CD4-positive, alpha-beta T cell treated with Interleukin-2 at 100 ng/mL for 4 hours (primary cell): Measurements from ENCODE around the gene BORCS5.

Experiments
- DNase-seq: peaks from one replicate; pipeline ENCODE4 v3.0.0-alpha.2; 2020; ENCODE audit warnings: low spot score

Gene BORCS5

DNA sequence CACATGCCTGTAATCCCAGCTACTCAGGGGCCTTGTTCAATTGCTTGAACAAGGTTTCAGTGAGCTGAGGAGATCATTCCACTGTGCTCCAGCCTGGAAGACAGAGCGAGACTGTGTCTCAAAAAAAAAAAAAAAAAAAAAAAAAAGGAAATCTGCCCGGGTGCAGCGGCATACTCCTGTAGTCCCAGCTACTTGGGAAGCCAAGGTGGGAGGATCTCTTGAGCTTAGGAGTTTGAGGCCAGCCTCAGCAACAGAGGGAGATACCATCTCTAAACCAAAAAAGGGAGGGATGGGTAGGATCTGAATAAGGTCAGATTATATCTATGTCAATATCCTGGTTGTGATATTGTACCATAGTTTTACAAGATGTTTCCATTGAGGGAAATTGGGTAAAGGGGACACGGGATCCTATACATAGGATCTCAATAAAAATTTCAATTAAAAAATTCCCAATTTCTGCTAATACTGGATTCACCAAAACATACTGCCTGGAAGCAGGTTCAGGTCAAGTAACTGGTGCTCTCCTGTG is 76.4 kb downstream of the BORCS5 start:
- no peak for DNase-seq

GRCh38 chr12:12436831-12437345 is 80.0 kb downstream of the BORCS5 start:
- DNase-seq, result no peak

DNA sequence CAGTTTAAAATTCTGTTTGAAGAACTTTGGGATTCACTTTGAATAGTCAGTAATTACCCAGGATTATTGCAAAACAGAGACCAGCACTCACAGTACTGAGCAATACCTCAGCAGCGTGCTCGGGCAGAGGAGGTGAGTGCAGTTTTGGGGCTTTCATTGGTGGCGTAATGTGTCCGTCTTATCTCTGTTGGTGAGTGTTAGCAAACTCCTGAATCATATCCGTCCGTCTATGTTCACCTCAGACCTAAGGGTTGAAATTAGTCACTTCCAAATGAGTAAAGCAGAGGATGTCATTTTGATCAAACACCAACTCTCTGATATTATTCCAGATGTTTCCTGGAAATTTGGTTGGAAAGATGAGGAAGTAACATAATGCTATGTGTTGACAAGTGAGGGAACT is 82.8 kb downstream of the BORCS5 start:
- peak; percentile 79 for DNase-seq

DNA sequence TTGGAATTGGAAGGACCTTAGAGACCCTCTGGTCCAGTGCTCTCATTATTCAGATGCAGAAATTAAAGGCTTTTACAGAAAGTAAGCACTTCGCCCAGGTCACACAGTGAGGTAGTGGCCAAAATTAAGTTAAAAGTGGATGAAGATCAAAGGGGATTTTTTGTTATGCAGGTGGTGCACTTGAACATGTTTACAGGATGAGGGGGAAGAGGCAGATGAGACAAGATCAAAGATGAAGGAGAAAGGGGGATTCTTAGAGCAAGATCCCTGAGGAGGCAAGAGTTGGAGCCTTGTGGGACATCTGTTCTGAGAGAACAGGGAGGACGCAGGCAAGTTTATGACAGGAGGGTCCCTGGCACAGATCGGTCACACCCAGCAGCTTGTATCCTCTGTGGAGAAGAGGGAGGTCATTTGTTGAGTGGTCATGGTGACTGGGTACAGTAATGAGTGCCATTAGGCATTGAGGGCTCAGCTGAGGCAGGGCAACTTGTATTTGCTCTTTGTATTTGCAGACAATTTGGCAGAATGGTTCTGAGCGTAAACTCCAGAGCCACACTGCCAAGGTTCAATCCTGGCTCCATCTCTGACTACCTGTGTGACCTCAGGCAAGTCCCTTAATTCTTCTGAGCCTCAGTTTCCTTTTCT is 84.0 kb downstream of the BORCS5 start:
- no peak for DNase-seq

DNA sequence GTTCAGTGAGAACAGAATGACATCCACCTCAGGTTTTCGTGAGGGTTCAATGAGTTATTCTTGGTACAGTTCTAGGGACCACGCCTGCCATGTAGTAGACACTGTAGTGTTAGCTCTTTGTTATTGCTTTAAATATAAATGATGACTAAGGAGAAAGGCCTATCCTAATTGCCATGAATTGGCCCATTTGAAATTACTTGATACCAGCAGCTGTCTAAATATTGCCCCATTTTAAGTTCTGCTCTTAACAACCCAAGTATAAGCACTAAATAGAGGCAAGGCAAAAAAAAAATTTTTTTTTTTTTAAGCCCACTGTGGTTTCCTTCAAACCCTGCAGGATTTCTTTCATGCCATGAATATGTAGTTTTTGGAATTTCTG is 84.5 kb downstream of the BORCS5 start:
- DNase-seq, result peak; percentile 27

- DNase-seq, result peak; percentile 86
These were observed 85.1 kb downstream of the BORCS5 start for GRCh38 chr12:12441843-12442461.

GRCh38 chr12:12442548-12443071 is 85.7 kb downstream of the BORCS5 start:
- no peak for DNase-seq

GRCh38 chr12:12443431-12443878 is 86.6 kb downstream of the BORCS5 start:
- DNase-seq, result no peak

- peak; percentile 60 for DNase-seq
These were observed 88.4 kb downstream of the BORCS5 start for GRCh38 chr12:12445165-12445881.

DNA sequence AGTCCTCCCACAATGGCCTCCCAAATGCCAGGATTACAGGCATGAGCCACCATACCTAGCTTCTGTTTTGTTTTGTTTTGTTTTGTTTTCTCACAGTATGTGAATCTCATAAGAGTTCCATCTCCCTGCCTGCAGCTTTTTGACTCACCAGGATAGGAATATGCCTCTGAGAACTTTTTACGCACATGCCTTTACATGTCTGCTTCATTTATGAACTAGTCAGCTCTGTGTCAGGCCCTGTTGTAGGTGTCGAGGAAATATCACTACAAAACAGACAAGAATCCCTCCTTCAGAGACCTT is 89.0 kb downstream of the BORCS5 start:
- DNase-seq, result no peak

DNA sequence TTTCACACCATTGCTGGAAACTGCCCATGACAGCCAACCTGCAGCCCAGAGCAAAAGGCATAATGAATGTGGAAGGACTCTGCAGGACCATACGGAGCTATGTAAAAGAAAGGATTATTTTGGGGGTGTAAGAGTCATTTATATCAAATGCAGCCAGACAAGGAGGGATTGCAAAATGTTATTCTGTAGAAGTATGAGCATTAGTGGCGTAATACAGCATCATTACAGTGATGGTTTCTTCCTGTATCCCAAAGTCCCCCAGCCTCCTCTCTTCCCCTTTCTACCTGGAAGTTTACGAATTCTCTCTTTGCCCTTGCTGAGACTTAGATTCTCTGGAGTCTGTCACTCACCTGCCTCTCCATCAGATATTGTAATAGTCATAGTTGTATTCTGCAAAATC is 89.9 kb downstream of the BORCS5 start:
- no peak for DNase-seq

DNA sequence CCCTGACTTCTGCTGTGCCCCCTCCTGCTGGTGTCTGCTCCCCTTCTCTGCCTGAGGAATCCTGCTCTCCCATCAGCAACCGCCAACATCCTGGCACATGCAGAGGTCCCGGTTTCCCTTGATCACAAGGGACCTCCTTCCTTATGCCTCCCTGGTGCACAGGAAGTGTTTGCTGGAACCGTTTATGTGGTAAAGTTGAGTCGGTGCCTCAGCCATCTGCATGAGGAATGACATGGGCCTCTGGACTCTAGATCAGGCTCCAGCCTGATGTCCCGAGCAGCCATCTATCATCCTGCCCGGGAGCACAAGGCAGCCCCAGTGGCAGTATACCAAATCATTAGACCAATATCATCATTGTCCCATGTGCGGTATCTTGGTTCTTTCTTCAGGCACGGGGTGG is 90.4 kb downstream of the BORCS5 start:
- no peak for DNase-seq

DNA sequence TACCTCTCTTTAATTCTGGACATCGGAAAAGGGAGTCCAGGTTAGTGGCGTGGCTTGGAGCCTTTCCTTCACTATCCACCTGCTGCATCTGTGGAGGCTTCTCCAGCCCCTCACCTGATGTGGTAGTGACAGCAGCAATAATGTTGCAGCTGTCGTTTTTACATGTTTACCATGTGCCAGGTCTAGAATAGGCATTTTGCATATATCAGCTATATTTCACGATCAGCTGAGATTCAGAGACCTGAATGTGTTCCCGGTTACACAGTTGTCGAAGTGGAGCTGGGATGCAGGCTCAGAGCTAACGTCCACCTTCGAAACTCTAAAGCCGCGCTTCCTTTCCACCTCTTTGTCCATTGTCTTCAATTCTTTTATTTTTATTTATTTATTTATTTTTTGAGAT is 91.0 kb downstream of the BORCS5 start:
- no peak for DNase-seq

- DNase-seq, result no peak
These were observed 92.7 kb downstream of the BORCS5 start for GRCh38 chr12:12449533-12450025.

DNA sequence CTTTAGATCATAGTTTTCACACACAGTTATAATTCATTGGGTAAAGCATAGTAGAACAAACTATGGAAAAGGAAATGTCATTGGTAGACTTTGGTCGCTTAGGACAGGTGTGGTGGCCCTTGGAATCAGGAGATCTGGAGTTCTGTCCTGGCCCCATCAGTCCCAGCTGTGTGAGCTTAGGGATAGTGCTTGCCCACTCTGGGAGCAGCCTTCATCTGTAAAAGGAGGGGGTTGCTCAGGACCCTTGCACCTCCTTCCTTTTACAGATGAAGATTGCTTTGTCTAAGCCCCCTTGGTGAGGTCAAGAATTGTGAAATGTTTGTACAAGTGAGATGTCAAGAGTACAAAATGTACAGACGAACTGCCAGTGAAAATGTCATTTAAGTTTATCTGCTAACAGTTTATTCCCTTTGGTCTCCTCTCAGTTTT is 93.2 kb downstream of the BORCS5 start:
- no peak for DNase-seq

DNA sequence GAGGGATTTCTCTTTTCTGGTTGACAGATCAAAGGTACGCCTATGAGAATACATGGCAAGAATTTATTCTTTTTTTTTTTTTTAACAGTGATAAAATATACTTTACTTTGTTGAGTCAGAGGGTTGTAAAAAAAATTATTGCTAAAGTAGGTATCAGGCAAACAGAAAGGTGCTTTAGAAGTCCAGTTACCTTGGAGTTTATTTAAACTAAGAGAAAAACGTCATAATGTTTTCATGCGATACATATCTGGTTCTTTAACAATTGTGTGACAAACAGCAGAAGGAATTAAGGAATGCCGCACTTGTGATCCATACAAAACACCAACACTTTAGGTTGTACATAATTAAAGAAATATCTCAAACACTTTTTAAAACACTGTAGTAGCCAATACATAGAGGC is 94.2 kb downstream of the BORCS5 start:
- no peak for DNase-seq

- DNase-seq, result no peak
These were observed 95.5 kb downstream of the BORCS5 start for GRCh38 chr12:12452326-12452902.

DNA sequence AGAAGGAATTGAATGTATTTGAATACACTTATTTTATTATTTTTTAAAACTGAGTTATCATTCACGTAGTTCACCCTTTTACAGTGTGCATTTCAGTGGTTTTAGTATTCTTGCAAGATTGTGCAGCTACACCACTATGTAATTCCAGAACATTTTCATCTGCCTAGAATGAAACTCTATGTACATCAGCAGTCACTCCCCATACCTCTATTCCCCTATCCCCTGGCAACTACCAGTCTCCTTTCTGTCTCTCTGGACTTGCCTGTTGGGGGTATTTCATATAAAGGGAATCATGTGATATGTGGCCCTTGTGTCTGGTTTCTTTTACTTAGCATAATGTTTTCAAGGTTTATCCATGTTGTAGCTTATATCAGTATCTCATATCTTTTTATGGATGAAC is 96.8 kb downstream of the BORCS5 start:
- DNase-seq, result no peak

DNA sequence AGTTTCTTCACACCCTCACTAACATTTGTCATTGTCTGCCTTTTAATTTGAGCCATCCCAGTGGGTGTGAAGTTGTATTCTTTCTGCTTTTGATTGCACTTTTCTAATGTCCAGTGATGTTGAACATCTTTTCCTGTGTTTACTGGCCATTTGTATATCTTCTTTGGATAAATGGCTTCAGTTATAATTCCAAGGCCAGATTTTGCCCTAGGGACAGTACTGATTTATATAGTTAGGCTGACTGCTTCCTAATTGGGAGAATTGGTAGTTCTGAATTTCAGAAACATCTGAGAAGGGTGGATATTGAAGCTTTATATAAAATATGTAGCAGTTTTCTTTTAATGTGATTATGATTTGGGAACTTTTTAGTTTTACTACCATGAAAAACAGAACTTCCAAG is 97.4 kb downstream of the BORCS5 start:
- no peak for DNase-seq

- peak; percentile 55 for DNase-seq
These were observed 99.8 kb downstream of the BORCS5 start for GRCh38 chr12:12456637-12457036.

DNA sequence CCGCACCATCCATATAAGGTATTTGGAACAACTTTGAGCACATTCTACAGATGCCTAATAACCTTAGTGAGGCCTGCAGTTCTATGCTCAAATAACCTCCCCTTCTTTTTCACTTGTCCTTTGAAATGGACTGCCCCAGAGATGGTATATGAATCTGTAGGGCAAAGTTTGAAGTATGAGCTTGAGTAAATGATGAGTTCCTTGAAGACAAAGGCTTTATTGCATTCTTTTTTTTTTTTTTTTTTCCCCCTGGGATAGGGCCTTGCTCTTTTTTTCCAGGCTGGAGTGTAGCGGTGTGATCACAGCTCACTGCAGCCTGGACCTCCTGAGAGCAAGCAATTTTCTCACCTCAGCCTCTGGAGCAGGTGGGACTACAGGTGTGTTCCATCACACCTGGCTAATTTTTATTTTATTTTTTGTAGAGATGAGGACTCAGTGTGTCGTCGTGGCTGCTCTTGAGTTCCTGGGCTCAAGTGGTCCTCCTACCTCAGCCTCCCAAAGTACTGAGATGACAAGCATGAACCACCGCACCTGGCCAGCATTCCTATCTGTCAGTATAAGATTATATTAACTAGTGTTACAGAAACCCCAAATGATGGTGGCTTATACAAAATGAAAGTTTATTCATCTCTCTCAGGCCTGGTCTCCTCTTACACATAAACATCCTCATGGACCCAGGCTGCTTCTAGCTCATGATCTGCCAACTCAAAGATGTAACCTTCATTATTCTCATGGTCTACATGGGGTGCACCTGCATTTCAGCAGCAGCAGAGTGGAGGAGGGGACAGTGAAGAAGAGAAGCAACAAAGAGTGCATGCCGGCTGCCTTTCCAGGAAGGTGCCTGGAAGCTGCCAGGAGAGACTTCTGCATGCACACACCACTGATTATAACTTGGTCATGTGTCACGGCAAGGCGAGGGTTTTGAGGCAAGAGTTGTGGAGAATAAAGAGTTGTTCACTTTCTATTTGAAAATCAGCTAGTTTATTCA is 104.4 kb downstream of the BORCS5 start:
- DNase-seq, result no peak
